ENCODE results near the gene BPI. TPM values are rescaled to one million over a fixed set of nuclear protein-coding genes. Genes with fewer than 3 reads are reported as not detected.
"Not testable (repeated sequence)": the region's sequence is repeated elsewhere in the genome, so short reads cannot be mapped to it uniquely, and the experiment has no call there.

BPI gene
- total RNA-seq, 1 experiment from 2014 or later = not detected

DNA sequence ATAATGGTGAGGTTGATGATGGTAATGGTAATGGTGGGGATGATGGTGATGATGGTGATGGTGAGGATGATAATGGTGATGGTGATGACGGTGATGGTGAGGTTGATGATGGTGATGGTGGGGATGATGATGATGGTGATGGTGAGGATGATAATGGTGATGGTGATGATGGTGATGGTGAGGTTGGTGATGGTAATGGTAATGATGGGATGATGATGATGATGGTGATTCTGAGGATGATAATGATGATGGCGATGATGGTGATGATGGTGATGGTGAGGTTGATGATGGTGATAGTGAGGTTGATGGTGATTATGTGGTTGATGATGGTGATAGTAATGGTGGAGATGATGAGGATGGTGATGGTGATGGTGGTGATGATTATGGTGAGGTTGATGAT, 9.7 kb downstream of the BPI start:
- no peaks in the 10 kb centered on the region for H3K79me2 ChIP-seq (ENCODE audit: insufficient read depth, low read length)
- ATAC-seq (no peak), DNase-seq (ENCODE audit: low read depth, low spot score) (no peak)
- no peaks in the 10 kb centered on the region for H3K4me1 ChIP-seq (ENCODE audit: control insufficient read depth in 1 of 2, insufficient read depth in 2 of 2, low read length in 2 of 2)
- ChIA-PET RAD21 (ENCODE audit: low non-redundant PET in 1 of 2, low total read pairs in 2 of 2, uncharacterized antibody in 2 of 2, unreplicated experiment in 2 of 2) (interaction anchor here in 1 of 2 experiments (0.6 kb wide), 1 partner anchor 43 kb away, joined by 4 read pairs; no protein-coding TSS in a partner anchor), POLR2A (no interaction called here), CTCF (no interaction called here)
- peaks cover 0 to 5% of the 10 kb centered on the region in 2 experiments; a peak in 1 of 4 replicates for H3K9me3 ChIP-seq (ENCODE audit: control insufficient read depth in 1 of 2, insufficient read depth in 1 of 2, low read depth in 1 of 2, low read length in 2 of 2)
- no peak overlapping the region for H3K9ac ChIP-seq (ENCODE audit: low read length)
- no peak overlapping the region for H3K4me3 ChIP-seq (replicated peaks in 1 of 2; ENCODE audit: low read depth in 1 of 2, low read length in 2 of 2)
- TF ChIP-seq EZH2phosphoT487 (IDR thresholded peaks at IDR 0.05; ENCODE audit: borderline replicate concordance) = no peak
- TF ChIP-seq ZNF274 (IDR thresholded peaks at IDR 0.05; ENCODE audit: low read depth, low read length) = no peak
- TF ChIP-seq ELF1 (IDR thresholded peaks at IDR 0.05; ENCODE audit: borderline replicate concordance, low read depth) = no peak
- no peak for TF ChIP-seq JUND (IDR thresholded peaks at IDR 0.05)
- TF ChIP-seq, protein P1, sequence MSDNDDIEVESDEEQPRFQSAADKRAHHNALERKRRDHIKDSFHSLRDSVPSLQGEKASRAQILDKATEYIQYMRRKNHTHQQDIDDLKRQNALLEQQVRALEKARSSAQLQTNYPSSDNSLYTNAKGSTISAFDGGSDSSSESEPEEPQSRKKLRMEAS (IDR thresholded peaks at IDR 0.05) = no peak
- intact Hi-C loops (cut with micrococcal nuclease) = no loop called here
- 0 out of 2 replicates have a peak, but pooled peaks cover 10% of the 10 kb centered on the region for H3K27me3 ChIP-seq (ENCODE audit: insufficient read depth, low read length)
- H3K9me2 ChIP-seq (ENCODE audit: insufficient read depth) = no peaks in the 10 kb centered on the region
- H3K4me2 ChIP-seq (ENCODE audit: low read length) = no peak overlapping the region
- no TSS peak for BruUV-seq (replicated peaks)
- no peaks in the 10 kb centered on the region for H3K36me3 ChIP-seq (ENCODE audit: control insufficient read depth in 1 of 2, insufficient read depth in 2 of 2, low read length in 2 of 2)
- no peak overlapping the region for H3K27ac ChIP-seq (ENCODE audit: low read depth, low read length)
- H4K20me1 ChIP-seq (ENCODE audit: insufficient read depth) = no peaks in the 10 kb centered on the region
- H2AFZ ChIP-seq (ENCODE audit: low read depth, low read length, poor library complexity, severe bottlenecking) = no peak overlapping the region

DNA sequence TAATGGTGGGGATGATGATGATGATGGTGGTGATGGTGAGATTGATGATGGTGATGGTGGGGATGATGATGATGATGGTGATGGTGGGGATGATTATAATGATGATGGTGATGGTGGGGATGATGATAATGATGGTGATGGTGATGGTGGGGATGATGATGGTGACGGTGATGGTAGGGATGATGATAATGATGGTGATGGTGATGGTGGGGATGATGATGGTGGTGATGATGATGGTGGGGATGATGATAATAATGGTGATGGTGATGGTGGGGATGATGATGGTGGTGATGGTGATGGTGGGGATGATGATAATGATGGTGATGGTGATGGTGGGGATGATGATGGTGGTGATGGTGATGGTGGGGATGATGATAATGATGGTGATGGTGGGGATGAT, 10.4 kb downstream of the BPI start:
- BruUV-seq (replicated peaks); H3K9me2 ChIP-seq (ENCODE audit: insufficient read depth); H3K4me2 ChIP-seq (ENCODE audit: low read length); intact Hi-C loops (cut with micrococcal nuclease); POLR2A ChIA-PET; H2AFZ ChIP-seq (ENCODE audit: low read depth, low read length, poor library complexity, severe bottlenecking); H4K20me1 ChIP-seq (ENCODE audit: insufficient read depth); ATAC-seq; H3K9ac ChIP-seq (ENCODE audit: low read length); H3K9me3 ChIP-seq (ENCODE audit: control insufficient read depth in 1 of 2, insufficient read depth in 1 of 2, low read depth in 1 of 2, low read length in 2 of 2); H3K27ac ChIP-seq (ENCODE audit: low read depth, low read length); RAD21 ChIA-PET (ENCODE audit: low non-redundant PET in 1 of 2, low total read pairs in 2 of 2, uncharacterized antibody in 2 of 2, unreplicated experiment in 2 of 2); H3K36me3 ChIP-seq (ENCODE audit: control insufficient read depth in 1 of 2, insufficient read depth in 2 of 2, low read length in 2 of 2); H3K79me2 ChIP-seq (ENCODE audit: insufficient read depth, low read length); H3K4me1 ChIP-seq (ENCODE audit: control insufficient read depth in 1 of 2, insufficient read depth in 2 of 2, low read length in 2 of 2); H3K4me3 ChIP-seq (replicated peaks in 1 of 2; ENCODE audit: low read depth in 1 of 2, low read length in 2 of 2); CTCF ChIA-PET; DNase-seq (ENCODE audit: low read depth, low spot score): not testable (repeated sequence)
- 0 out of 2 replicates have a peak, but pooled peaks cover 10% of the 10 kb centered on the region for H3K27me3 ChIP-seq (ENCODE audit: insufficient read depth, low read length)
